IMR-90 (cell line): ENCODE measurements around the gene LIN7B. TPM values are rescaled to one million over a fixed set of nuclear protein-coding genes. Genes with fewer than 3 reads are reported as not detected.

Experiments used
- ATAC-seq: fragments of 200-7000 bp; cut with Tn5 transposase; 2 replicates; pipeline ENCODE4 v1.9.1; 2020; ENCODE audit warnings: low read depth, mild to moderate bottlenecking, moderate library complexity
- BruUV-seq: library from RNA; stranded (reverse); fragments of 400-500 nt; replicated peaks from 2 replicates; lab custom pipeline; 2021; lab: Mats Ljungman, UMichigan
- CTCF ChIA-PET: fragments of 300-600 bp; formaldehyde crosslinking; extraction: SDS; loops from one replicate; lab custom pipeline; 2021; ENCODE audit warnings: antibody characterized with exemption; lab: Yijun Ruan, JAX
- POLR2A ChIA-PET: fragments of 300-600 bp; sonication (Branson Sonifier 250); formaldehyde crosslinking; loops from one replicate; lab custom pipeline; 2022; ENCODE audit warnings: antibody characterized with exemption; ENCODE audit not compliant: unreplicated experiment; lab: Charles Lee
- DNase-seq: peaks from one replicate; pipeline ENCODE4 v3.0.0; 2013
- H2AFZ ChIP-seq: replicated peaks from 2 replicates; pipeline ENCODE3; 2013; ENCODE audit warnings: low read length, mild to moderate bottlenecking; ENCODE audit not compliant: poor library complexity
- H2AK5ac ChIP-seq: 2 replicates; pipeline ENCODE4 v1.6.1; 2013; ENCODE audit warnings: low read depth, low read length, inconsistent platforms
- H2AK9ac ChIP-seq: replicated peaks from 2 replicates; pipeline ENCODE3; 2013; ENCODE audit warnings: mild to moderate bottlenecking, low read depth, low read length, moderate library complexity; ENCODE audit not compliant: poor library complexity
- H2BK120ac ChIP-seq: 2 replicates; pipeline ENCODE4 v1.6.1; 2013; ENCODE audit warnings: low read depth, low read length, inconsistent platforms
- H2BK15ac ChIP-seq: 3 replicates; pipeline ENCODE4 v1.6.1; 2013; ENCODE audit warnings: low read depth, low read length, inconsistent platforms
- H2BK20ac ChIP-seq: 2 replicates; pipeline ENCODE4 v1.6.1; 2013; ENCODE audit warnings: low read depth, mild to moderate bottlenecking, inconsistent platforms, low read length, moderate library complexity
- H2BK5ac ChIP-seq: 2 replicates; pipeline ENCODE4 v1.6.1; 2013; ENCODE audit warnings: mild to moderate bottlenecking, low read depth, low read length, inconsistent platforms; ENCODE audit not compliant: poor library complexity, severe bottlenecking
- H3K14ac ChIP-seq: replicated peaks from 2 replicates; pipeline ENCODE4 v1.6.1; 2013; ENCODE audit warnings: low read depth, low read length, inconsistent platforms
- H3K18ac ChIP-seq: 2 replicates; pipeline ENCODE4 v1.6.1; 2013; ENCODE audit warnings: low read depth, low read length, control low read depth
- H3K23ac ChIP-seq: 2 replicates; pipeline ENCODE4 v1.6.1; 2013; ENCODE audit warnings: low read depth, low read length, inconsistent platforms
- H3K27ac ChIP-seq: 2 replicates; pipeline ENCODE4 v1.5.1; 2013; ENCODE audit warnings: mild to moderate bottlenecking, control low read depth, low read length; ENCODE audit not compliant: insufficient read depth
- H3K27me3 ChIP-seq: 2 replicates; pipeline ENCODE4 v1.6.1; 2013; ENCODE audit warnings: low read length; ENCODE audit not compliant: control insufficient read depth, insufficient read depth
- H3K36me3 ChIP-seq: 2 replicates; pipeline ENCODE4 v1.6.1; 2013; ENCODE audit warnings: low read length, mixed read lengths; ENCODE audit not compliant: control insufficient read depth, insufficient read depth
- H3K4ac ChIP-seq: 2 replicates; pipeline ENCODE4 v1.6.1; 2013; ENCODE audit warnings: low read depth, low read length, inconsistent platforms
- H3K4me1 ChIP-seq: 2 replicates; pipeline ENCODE4 v1.6.1; 2013; ENCODE audit warnings: low read length, mixed read lengths; ENCODE audit not compliant: control insufficient read depth, insufficient read depth
- H3K4me2 ChIP-seq: 2 replicates; pipeline ENCODE4 v1.6.1; 2013; ENCODE audit warnings: low read depth, mild to moderate bottlenecking, control low read depth, low read length, moderate library complexity
- H3K4me3 ChIP-seq: 2 replicates; pipeline ENCODE4 v1.5.1; 2013; ENCODE audit warnings: low read depth, mild to moderate bottlenecking, control low read depth, low read length, moderate library complexity; ENCODE audit not compliant: insufficient read depth
- H3K56ac ChIP-seq: 2 replicates; pipeline ENCODE4 v1.6.1; 2013; ENCODE audit warnings: low read length, inconsistent platforms; ENCODE audit not compliant: insufficient read depth; ENCODE audit errors: extremely low read depth
- H3K79me1 ChIP-seq, 2 experiments: 2 replicates each; pipeline ENCODE4 v1.6.1; 2013; ENCODE audit warnings: low read length in 2 of 2, inconsistent platforms in 1 of 2, low read depth in 1 of 2
- H3K9ac ChIP-seq: 2 replicates; pipeline ENCODE4 v1.6.1; 2013; ENCODE audit warnings: low read depth, low read length, control low read depth
- H3K9me1 ChIP-seq: 2 replicates; pipeline ENCODE4 v1.6.1; 2013; ENCODE audit warnings: low read length, inconsistent platforms; ENCODE audit not compliant: insufficient read depth
- H3K9me3 ChIP-seq: 2 replicates; pipeline ENCODE4 v1.6.1; 2013; ENCODE audit warnings: low read length; ENCODE audit not compliant: control insufficient read depth, insufficient read depth
- H4K20me1 ChIP-seq: 2 replicates; pipeline ENCODE4 v1.6.1; 2013; ENCODE audit warnings: low read length, inconsistent platforms; ENCODE audit not compliant: insufficient read depth
- H4K5ac ChIP-seq: 2 replicates; pipeline ENCODE4 v1.6.1; 2013; ENCODE audit warnings: mild to moderate bottlenecking, low read depth, low read length, control low read depth
- H4K8ac ChIP-seq, 2 experiments: 2 replicates each; pipeline ENCODE4 v1.6.1; 2013; ENCODE audit warnings: low read depth in 2 of 2, low read length in 2 of 2, control low read depth in 1 of 2, inconsistent platforms in 1 of 2
- H4K91ac ChIP-seq: 2 replicates; pipeline ENCODE4 v1.6.1; 2013; ENCODE audit warnings: low read depth, low read length, inconsistent platforms; ENCODE audit not compliant: insufficient read depth
- BHLHE40 ChIP-seq: fragments of 150-350 bp; IDR thresholded peaks from 2 replicates; pipeline ENCODE4 v1.6.1; 2016; ENCODE audit warnings: mild to moderate bottlenecking, low read depth, low read length
- CEBPB ChIP-seq: IDR thresholded peaks from 2 replicates; pipeline ENCODE4 v1.6.1; 2012; ENCODE audit warnings: low read depth, low read length, improper control_type of control experiment
- CHD1 ChIP-seq: IDR thresholded peaks from 2 replicates; pipeline ENCODE4 v1.6.1; 2012; ENCODE audit warnings: low read depth, low read length, improper control_type of control experiment
- FOS ChIP-seq: fragments of 150-350 bp; IDR thresholded peaks from 2 replicates; pipeline ENCODE4 v1.6.1; 2016; ENCODE audit warnings: low read depth, low read length
- MAFK ChIP-seq: IDR thresholded peaks from 2 replicates; pipeline ENCODE4 v1.6.1; 2012; ENCODE audit warnings: low read depth, low read length, improper control_type of control experiment
- MAZ ChIP-seq: IDR thresholded peaks from 2 replicates; pipeline ENCODE4 v1.6.1; 2012; ENCODE audit warnings: low read depth, mild to moderate bottlenecking, low read length, improper control_type of control experiment, moderate library complexity, borderline replicate concordance
- MXI1 ChIP-seq: IDR thresholded peaks from 2 replicates; pipeline ENCODE4 v1.6.1; 2012; ENCODE audit warnings: low read depth, mild to moderate bottlenecking, low read length, moderate library complexity, borderline replicate concordance
- NFE2L2 ChIP-seq: fragments of 150-350 bp; IDR thresholded peaks from 2 replicates; pipeline ENCODE4 v1.6.1; 2016; ENCODE audit warnings: low read depth, mild to moderate bottlenecking, low read length
- POLR2A ChIP-seq: IDR thresholded peaks from 2 replicates; pipeline ENCODE4 v1.6.1; 2012; ENCODE audit warnings: mild to moderate bottlenecking, low read depth, low read length
- RAD21 ChIP-seq: IDR thresholded peaks from 2 replicates; pipeline ENCODE4 v1.6.1; 2012; ENCODE audit warnings: low read length, improper control_type of control experiment
- RCOR1 ChIP-seq: IDR thresholded peaks from 2 replicates; pipeline ENCODE4 v1.6.1; 2012; ENCODE audit warnings: mild to moderate bottlenecking, low read length, improper control_type of control experiment; ENCODE audit not compliant: insufficient replicate concordance
- RFX5 ChIP-seq: IDR thresholded peaks from 2 replicates; pipeline ENCODE4 v1.8.0; 2012; ENCODE audit warnings: low read depth, mild to moderate bottlenecking, low read length, moderate library complexity
- SMC3 ChIP-seq: fragments of 150-350 bp; IDR thresholded peaks from 2 replicates; pipeline ENCODE4 v1.6.1; 2016; ENCODE audit warnings: low read depth, mild to moderate bottlenecking, antibody characterized with exemption, low read length, moderate library complexity
- USF2 ChIP-seq: fragments of 150-350 bp; IDR thresholded peaks from 2 replicates; pipeline ENCODE4 v1.6.1; 2017; ENCODE audit warnings: mild to moderate bottlenecking, antibody characterized with exemption, low read length, low read depth
- WGBS, 2 experiments: methylation state at CpG; one replicate each; pipeline versions ENCODE4 v1.1.5 to v1.1.7; 2013; ENCODE audit warnings: missing lambda C conversion rate in 2 of 2; ENCODE audit not compliant: insufficient read length in 1 of 2; ENCODE audit errors: extremely low coverage in 2 of 2; 5-methylcytosine and 5-hydroxymethylcytosine counted together
- dilution Hi-C: fragments of 300-500 bp; cut with HindIII; formaldehyde crosslinking; loops from one replicate; pipeline ENCODE4 v1.14.3; 2018; ENCODE audit warnings: low sequenced_read_pairs; ENCODE audit not compliant: unreplicated experiment
- in situ Hi-C: fragments of 300-500 bp; cut with MboI; formaldehyde crosslinking; loops from 3 replicates; pipeline ENCODE4 v1.14.3; 2019; ENCODE audit warnings: low sequenced_read_pairs, inconsistent platforms, mixed read lengths
- intact Hi-C: fragments of 100-400 bp; cut with micrococcal nuclease; formaldehyde crosslinking; loops from 2 replicates; pipeline ENCODE4 v1.10.0; 2022
- polyA plus RNA-seq, 3 experiments: library from polyadenylated mRNA; depleted of rRNA; stranded (reverse); fragments of >200 nt; gene quantifications; 2 replicates each; pipeline ENCODE4 v1.2.3, GENCODE V29; 2012; ENCODE audit warnings: low replicate concordance in 1 of 3
- total RNA-seq: library from RNA; depleted of rRNA; stranded (reverse); fragments of >200 nt; gene quantifications from 2 replicates; pipeline ENCODE4 v1.2.3, GENCODE V29; 2012
- TF ChIP-seq, protein P1 (sequence below): fragments of 150-350 bp; IDR thresholded peaks from 2 replicates; pipeline ENCODE4 v1.6.1; 2016; ENCODE audit warnings: low read depth, mild to moderate bottlenecking, low read length, moderate library complexity, borderline replicate concordance
- TF ChIP-seq, protein P2 (sequence below): conservative IDR thresholded peaks from 2 replicates; pipeline ENCODE4 v1.5.1; 2012; ENCODE audit warnings: mild to moderate bottlenecking, low read depth, low read length, improper control_type of control experiment

The LIN7B gene
- total and polyA plus RNA-seq, 2 of the 4 experiments (the other 2 are of a cell fraction) = 3.8 to 8.0 TPM

GRCh38 chr19:49120868-49121267, 6.7 kb downstream of the LIN7B start:
- Histone ChIP-seq H4K91ac (no peak overlapping the region), H3K9me3 (no peaks in the 10 kb centered on the region), H3K9me1 (peaks cover 10% of the 10 kb centered on the region), H3K27ac (no peak overlapping the region), H2AFZ (no peak overlapping the region), H3K36me3 (no peaks in the 10 kb centered on the region), H3K27me3 (peaks cover 12% of the 10 kb centered on the region), H4K8ac (no peak overlapping the region), H2BK5ac (no peak overlapping the region), H3K4ac (no peak overlapping the region), H2AK5ac (no peak overlapping the region), H2AK9ac (no peak overlapping the region), H3K4me2 (no peak overlapping the region), H4K20me1 (peaks cover 3% of the 10 kb centered on the region; the same call in 1 of the 2 replicates), H2BK120ac (no peak overlapping the region), H2BK15ac (no peak overlapping the region), H3K79me1 (peaks cover 0 to 23% of the 10 kb centered on the region in 2 experiments; a peak in 2 of 4 replicates), H3K4me3 (no peak overlapping the region), H3K14ac (no peak overlapping the region), H4K5ac (no peak overlapping the region), H3K4me1 (peaks cover 4% of the 10 kb centered on the region; the same call in 1 of the 2 replicates), H3K56ac (no peak overlapping the region), H3K9ac (no peak overlapping the region), H3K18ac (no peak overlapping the region), H3K23ac (no peak overlapping the region), H2BK20ac (no peak overlapping the region)
- ATAC-seq = no peak
- BruUV-seq = no TSS peak
- TF ChIP-seq USF2 = no peak
- TF ChIP-seq, protein P1, sequence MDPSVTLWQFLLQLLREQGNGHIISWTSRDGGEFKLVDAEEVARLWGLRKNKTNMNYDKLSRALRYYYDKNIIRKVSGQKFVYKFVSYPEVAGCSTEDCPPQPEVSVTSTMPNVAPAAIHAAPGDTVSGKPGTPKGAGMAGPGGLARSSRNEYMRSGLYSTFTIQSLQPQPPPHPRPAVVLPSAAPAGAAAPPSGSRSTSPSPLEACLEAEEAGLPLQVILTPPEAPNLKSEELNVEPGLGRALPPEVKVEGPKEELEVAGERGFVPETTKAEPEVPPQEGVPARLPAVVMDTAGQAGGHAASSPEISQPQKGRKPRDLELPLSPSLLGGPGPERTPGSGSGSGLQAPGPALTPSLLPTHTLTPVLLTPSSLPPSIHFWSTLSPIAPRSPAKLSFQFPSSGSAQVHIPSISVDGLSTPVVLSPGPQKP = no peak
- TF ChIP-seq MAZ = no peak
- no peak for TF ChIP-seq MAFK
- TF ChIP-seq CEBPB = no peak
- TF ChIP-seq RFX5 = no peak
- TF ChIP-seq SMC3 = no peak
- TF ChIP-seq BHLHE40 = no peak
- TF ChIP-seq CHD1 = no peak
- TF ChIP-seq RCOR1 = no peak
- TF ChIP-seq FOS = no peak
- no peak for TF ChIP-seq POLR2A
- TF ChIP-seq, protein P2, sequence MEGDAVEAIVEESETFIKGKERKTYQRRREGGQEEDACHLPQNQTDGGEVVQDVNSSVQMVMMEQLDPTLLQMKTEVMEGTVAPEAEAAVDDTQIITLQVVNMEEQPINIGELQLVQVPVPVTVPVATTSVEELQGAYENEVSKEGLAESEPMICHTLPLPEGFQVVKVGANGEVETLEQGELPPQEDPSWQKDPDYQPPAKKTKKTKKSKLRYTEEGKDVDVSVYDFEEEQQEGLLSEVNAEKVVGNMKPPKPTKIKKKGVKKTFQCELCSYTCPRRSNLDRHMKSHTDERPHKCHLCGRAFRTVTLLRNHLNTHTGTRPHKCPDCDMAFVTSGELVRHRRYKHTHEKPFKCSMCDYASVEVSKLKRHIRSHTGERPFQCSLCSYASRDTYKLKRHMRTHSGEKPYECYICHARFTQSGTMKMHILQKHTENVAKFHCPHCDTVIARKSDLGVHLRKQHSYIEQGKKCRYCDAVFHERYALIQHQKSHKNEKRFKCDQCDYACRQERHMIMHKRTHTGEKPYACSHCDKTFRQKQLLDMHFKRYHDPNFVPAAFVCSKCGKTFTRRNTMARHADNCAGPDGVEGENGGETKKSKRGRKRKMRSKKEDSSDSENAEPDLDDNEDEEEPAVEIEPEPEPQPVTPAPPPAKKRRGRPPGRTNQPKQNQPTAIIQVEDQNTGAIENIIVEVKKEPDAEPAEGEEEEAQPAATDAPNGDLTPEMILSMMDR = no peak
- TF ChIP-seq NFE2L2 = no peak
- no peak for TF ChIP-seq RAD21
- TF ChIP-seq MXI1 = no peak
- dilution Hi-C loops = no loop called here
- CTCF ChIA-PET = interaction anchor here (0.6 to 1.3 kb wide), 2 partner anchors 26 to 63 kb away, joined by 3 to 4 read pairs; partner anchors contain the start of gene CGB7
- POLR2A ChIA-PET = no interaction called here
- DNase-seq = no peak
- intact Hi-C loops = no loop called here
- in situ Hi-C loops = no loop called here
- WGBS, 2 experiments = 56% methylated on average over 1 of the region's 2 CpGs; no CpG with 5 or more reads in 1 of the 2 experiments
